ENCODE data around the gene PAX2. TPM values are rescaled to one million over a fixed set of nuclear protein-coding genes. Genes with fewer than 3 reads are reported as not detected.
A peak's percentile ranks its signal among the peaks of the same experiment; 100 is the strongest.

Gene PAX2
- total RNA-seq, 2 donors from 2014 or later: not detected

- ATAC-seq (no peak), DNase-seq (no peak)
- intact Hi-C loops (cut with DNase I, micrococcal nuclease): no loop called here
These were observed 2.3 kb downstream of the PAX2 start for GRCh38 chr10:100747456-100748230.

DNA sequence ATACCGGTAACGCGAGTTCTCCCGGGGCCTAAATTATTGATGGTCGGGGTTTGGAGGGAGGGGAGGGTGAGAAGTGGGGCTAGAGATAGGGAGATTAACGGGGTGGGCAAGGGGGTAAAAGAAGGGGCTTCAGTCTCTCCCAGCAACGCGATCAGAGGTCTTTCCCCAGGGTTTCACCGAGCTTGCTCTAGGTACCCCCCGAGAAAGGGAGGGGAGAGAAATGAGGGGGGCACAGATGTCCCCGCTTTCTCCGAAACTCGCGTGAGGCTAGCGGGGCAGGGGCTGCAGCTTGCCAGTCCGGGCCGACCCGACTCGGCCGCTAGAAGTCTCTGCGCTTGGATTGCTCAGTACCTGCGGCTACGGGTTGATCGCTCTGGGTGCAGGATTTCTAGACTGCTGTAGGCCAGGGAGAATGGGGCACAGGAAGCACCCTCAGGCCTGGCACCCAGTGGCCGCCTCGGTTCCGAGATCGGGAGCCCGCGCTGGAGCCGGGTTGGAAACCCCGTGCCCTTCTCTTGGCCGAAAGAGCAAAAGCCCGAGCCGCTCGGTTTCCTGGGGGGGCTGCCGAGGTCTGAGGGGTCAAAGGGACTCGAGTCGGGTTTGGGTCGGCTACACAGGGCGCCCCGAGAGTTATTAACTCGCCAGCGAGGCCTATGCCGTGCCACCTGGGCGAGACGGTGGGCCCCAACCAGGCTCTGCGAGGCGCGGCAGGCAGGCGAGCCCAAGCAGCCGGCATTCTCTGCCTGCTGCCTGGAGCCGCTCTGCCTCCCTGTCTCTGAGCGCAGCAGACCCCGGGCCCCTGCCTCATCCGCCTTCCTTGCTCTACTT is 3.1 kb downstream of the PAX2 start:
- peak in 1 of 2 donors; percentile 10 for DNase-seq
- ATAC-seq: no peak
- intact Hi-C loops (cut with DNase I, micrococcal nuclease): no loop called here

DNA sequence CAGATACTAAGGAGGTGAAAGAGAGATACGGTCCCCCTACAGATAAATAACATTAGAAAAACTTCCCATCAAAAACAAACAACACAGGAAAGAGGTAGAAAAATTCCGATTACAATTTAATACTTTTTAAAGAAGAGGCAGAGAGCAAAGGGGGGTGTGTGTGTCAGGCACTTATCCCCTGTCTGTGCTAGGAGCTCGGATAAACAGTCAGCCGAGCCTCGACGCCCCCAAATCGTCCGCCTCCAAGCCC is 3.6 kb downstream of the PAX2 start:
- no peak for DNase-seq
- no peak for ATAC-seq
- intact Hi-C loops (cut with DNase I, micrococcal nuclease): no loop called here

GRCh38 chr10:100749309-100750217 is 4.2 kb downstream of the PAX2 start:
- DNase-seq: no peak

GRCh38 chr10:100750291-100751210 is 5.2 kb downstream of the PAX2 start:
- intact Hi-C loops (cut with DNase I, micrococcal nuclease): no loop called here
- no peak for DNase-seq
- no peak for ATAC-seq

More at GRCh38 chr10:100749309-100750217, 4.2 kb downstream of the PAX2 start:
- no peak for ATAC-seq
- intact Hi-C loops (cut with DNase I, micrococcal nuclease): no loop called here

- ATAC-seq (no peak), DNase-seq (no peak)
- intact Hi-C loops (cut with DNase I, micrococcal nuclease): no loop called here
These were observed 6.0 kb downstream of the PAX2 start for GRCh38 chr10:100751211-100751933.

GRCh38 chr10:100755821-100756220 is 10.4 kb downstream of the PAX2 start:
- ATAC-seq (no peak), DNase-seq (no peak)
- intact Hi-C loops (cut with DNase I, micrococcal nuclease): no loop called here

- intact Hi-C loops (cut with DNase I, micrococcal nuclease): no loop called here
- DNase-seq (no peak), ATAC-seq (no peak)
These were observed 13.9 kb downstream of the PAX2 start for GRCh38 chr10:100759331-100759730.

DNA sequence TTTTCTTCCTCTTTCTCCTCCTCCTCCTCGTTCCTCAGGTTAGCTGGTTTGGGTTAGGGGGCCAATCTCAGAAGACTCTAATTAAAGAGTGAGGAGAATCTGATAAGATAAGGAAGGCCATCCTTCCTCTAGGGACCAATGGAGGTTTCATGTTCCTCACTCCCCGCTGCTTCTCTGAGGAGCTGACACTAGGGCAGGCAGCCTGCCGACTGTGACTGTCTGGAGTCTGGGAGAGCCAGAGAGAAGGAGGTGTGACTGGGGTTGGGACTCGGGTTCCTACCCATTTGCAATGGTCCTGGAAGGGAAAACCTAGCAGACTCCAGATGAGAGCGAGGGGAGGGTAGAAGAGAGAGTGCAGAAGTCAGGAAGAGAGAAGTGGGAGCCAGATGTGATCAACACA is 15.3 kb downstream of the PAX2 start:
- intact Hi-C loops (cut with DNase I, micrococcal nuclease): no loop called here
- no peak for ATAC-seq
- DNase-seq: no peak

DNA sequence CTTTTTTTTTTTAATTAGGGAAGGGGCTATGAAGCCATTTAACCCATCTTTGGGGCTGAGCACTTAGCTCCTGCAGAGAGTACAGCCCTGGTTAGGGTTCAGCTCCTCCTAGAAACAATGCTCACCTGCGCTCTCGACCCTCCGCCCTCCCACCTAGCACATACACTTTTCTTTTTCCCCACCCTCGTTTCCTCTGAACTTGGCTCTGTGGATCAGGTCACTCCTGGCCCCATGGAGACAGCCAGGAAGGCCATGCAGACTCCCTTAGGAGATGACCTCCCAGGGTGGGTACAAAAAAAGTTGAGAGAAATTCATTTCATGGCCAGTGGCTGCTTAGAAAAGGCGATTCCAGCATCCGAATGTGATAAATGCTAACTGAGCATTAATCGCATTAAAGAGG is 15.8 kb downstream of the PAX2 start:
- intact Hi-C loops (cut with DNase I, micrococcal nuclease): no loop called here
- no peak for DNase-seq
- no peak for ATAC-seq

DNA sequence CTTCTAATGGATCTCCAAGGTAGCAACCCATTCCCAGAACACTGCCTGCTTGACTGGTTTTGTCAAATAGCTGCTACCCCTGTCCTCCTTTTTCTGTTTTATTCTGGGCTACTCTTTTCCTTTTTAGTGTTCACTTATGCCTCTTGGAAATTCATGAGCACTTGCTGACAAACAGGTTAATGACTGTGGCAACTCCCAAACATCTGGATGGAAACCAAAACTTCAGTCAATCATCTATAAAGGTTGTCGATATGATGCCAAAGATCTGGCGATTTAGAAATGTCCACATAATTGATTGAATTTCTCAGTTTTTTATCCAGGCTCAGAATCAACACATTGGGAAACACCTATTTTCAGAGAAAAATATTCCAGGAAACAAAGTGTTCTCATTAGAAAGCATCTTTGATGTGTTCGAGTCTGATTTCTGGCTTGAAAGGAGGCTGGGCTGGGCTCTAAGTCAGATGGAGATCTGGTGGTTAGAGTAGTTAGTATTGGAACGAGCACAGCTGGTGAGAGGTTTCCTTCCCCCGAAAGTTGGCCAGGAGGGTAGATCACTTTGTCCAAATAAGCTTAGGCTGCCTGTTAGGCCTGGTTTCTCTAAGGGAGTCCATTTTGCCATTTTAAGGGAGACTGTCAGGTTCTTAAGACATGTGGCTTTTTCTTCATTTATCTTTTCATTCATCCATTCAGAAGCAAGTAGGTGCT is 17.8 kb downstream of the PAX2 start:
- intact Hi-C loops (cut with DNase I, micrococcal nuclease): no loop called here
- no peak for DNase-seq
- ATAC-seq: no peak

GRCh38 chr10:100766693-100767421 is 21.5 kb downstream of the PAX2 start:
- intact Hi-C loops (cut with DNase I, micrococcal nuclease): no loop called here
- DNase-seq (no peak), ATAC-seq (no peak)

DNA sequence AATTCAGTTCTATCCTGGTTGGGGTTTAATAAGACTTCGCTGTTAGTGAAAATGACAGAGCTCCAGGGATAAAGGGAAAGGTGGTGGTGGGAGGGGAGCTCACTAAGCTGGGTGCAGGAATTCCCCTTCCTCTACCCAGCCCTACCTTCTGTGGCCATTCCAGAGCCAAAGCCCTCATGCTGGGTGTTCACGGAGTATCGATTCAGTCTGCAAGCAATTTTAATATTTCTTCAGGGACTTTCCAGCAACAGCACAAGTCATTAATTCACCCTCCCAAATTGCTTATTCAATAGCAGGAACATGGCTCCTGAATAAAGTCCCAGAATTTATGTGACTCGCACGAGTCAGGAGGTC is 22.0 kb downstream of the PAX2 start:
- intact Hi-C loops (cut with DNase I, micrococcal nuclease): no loop called here
- DNase-seq (no peak), ATAC-seq (no peak)

- intact Hi-C loops (cut with DNase I, micrococcal nuclease): no loop called here
- ATAC-seq (no peak), DNase-seq (no peak)
These were observed 24.1 kb downstream of the PAX2 start for GRCh38 chr10:100769481-100769880.

DNA sequence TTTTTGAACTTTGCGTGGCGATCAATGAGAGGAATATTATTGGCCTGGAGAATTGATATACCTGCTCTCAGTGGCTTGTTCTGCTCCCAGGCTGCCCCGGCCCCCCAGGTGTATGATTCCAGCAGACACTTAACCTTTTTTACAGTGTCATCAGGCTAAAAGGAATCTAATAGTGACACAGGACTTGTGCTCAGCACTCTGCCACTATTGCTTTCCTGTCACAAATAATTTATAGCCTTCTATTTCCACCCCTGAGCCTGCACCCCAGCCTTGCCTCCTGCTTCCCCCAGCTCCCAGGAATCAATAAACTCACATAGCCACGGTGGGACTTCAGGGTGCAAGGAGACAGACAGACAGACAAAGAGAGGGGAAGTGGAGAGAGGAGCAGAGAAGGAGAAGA is 28.3 kb downstream of the PAX2 start:
- no peak for ATAC-seq
- intact Hi-C loops (cut with DNase I, micrococcal nuclease): no loop called here
- no peak for DNase-seq

DNA sequence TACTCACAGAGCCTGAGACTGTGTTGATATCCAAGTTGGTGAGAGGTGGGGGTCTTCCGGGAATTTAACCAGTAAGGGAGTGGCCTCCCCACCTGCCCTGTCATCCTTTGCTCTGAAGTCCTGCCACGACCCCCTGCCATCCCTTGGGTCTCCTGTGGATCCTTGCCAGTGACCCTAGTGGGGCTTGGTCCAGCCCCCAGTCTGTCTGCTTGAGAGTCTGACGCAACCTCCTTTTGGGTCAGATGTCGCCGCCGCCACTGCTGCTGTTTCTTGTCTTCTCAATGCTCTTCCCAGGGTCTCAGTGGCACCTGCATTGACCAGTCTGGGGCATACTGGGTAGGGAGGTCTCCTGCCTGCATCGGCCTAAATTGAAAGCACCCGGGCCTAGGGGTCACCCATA is 28.8 kb downstream of the PAX2 start:
- no peak for DNase-seq
- ATAC-seq: no peak
- intact Hi-C loops (cut with DNase I, micrococcal nuclease): no loop called here

- ATAC-seq (no peak), DNase-seq (no peak)
- intact Hi-C loops (cut with DNase I, micrococcal nuclease): no loop called here
These were observed 29.5 kb downstream of the PAX2 start for GRCh38 chr10:100774876-100775275.

All from left colon (tissue), 2 donors.